Neural cell (in vitro differentiated cells): ENCODE data around the gene ITGB4. TPM values are rescaled to one million over a fixed set of nuclear protein-coding genes. Genes with fewer than 3 reads are reported as not detected.

Experiments used
- H2AFZ ChIP-seq: fragments of 200-600, 300-800 bp; sonication (generic), shearing (Covaris generic); 2 replicates; pipeline ENCODE4 v1.6.0; 2014; ENCODE audit warnings: low read depth, mild to moderate bottlenecking, antibody characterized with exemption, low read length, moderate library complexity
- H3F3A ChIP-seq: fragments of 200-600 bp; shearing (Covaris generic); 2 replicates; pipeline ENCODE4 v1.6.1; 2016; ENCODE audit warnings: mild to moderate bottlenecking, moderate library complexity, mixed read lengths, antibody characterized with exemption, low read length; ENCODE audit not compliant: insufficient read depth, poor library complexity, severe bottlenecking
- H3K27ac ChIP-seq: fragments of 200-600, 300-800 bp; sonication (generic), shearing (Covaris generic); 2 replicates; pipeline ENCODE4 v1.5.1; 2014; ENCODE audit warnings: mild to moderate bottlenecking, low read length, moderate library complexity
- H3K27me3 ChIP-seq: fragments of 300-800, 200-600 bp; sonication (generic), shearing (Covaris generic); 2 replicates; pipeline ENCODE4 v1.6.0; 2014; ENCODE audit warnings: mild to moderate bottlenecking, low read depth, low read length, moderate library complexity; ENCODE audit not compliant: insufficient read depth
- H3K36me3 ChIP-seq: fragments of 300-800, 200-600 bp; sonication (generic), shearing (Covaris generic); 2 replicates; pipeline ENCODE4 v1.5.1; 2014; ENCODE audit warnings: mild to moderate bottlenecking, antibody characterized with exemption, low read length, moderate library complexity; ENCODE audit not compliant: insufficient read depth
- H3K4me2 ChIP-seq: fragments of 300-800, 200-600 bp; sonication (generic), shearing (Covaris generic); 2 replicates; pipeline ENCODE4 v1.6.0; 2014; ENCODE audit warnings: mild to moderate bottlenecking, low read length
- H3K4me3 ChIP-seq: fragments of 300-800, 200-600 bp; sonication (generic), shearing (Covaris generic); 2 replicates; pipeline ENCODE4 v1.5.1; 2014; ENCODE audit warnings: mild to moderate bottlenecking, low read length, moderate library complexity
- H3K79me2 ChIP-seq: fragments of 200-600 bp; shearing (Covaris generic); replicated peaks from 2 replicates; pipeline ENCODE4 v1.6.0; 2014; ENCODE audit warnings: mild to moderate bottlenecking, low read length, moderate library complexity; ENCODE audit not compliant: insufficient read depth
- H3K9ac ChIP-seq: fragments of 300-800, 200-600 bp; sonication (generic), shearing (Covaris generic); 2 replicates; pipeline ENCODE4 v1.6.1; 2016; ENCODE audit warnings: mild to moderate bottlenecking, low read length, mixed read lengths
- H3K9me2 ChIP-seq: fragments of 200-600 bp; shearing (Covaris generic); 2 replicates; pipeline ENCODE4 v1.6.1; 2016; ENCODE audit warnings: mild to moderate bottlenecking, low read length, mixed read lengths; ENCODE audit not compliant: insufficient read depth
- H3K9me3 ChIP-seq: fragments of 200-600, 300-800 bp; sonication (generic), shearing (Covaris generic); 2 replicates; pipeline ENCODE4 v1.6.1; 2016; ENCODE audit warnings: mild to moderate bottlenecking, mixed run types, low read length, moderate library complexity, mixed read lengths
- H4K20me1 ChIP-seq: fragments of 200-600 bp; shearing (Covaris generic); 2 replicates; pipeline ENCODE4 v1.6.1; 2016; ENCODE audit warnings: mild to moderate bottlenecking, mixed run types; ENCODE audit not compliant: insufficient read depth
- CTCF ChIP-seq: fragments of 450-650 bp; IDR thresholded peaks from 2 replicates; pipeline ENCODE4 v1.5.1; 2014; ENCODE audit warnings: antibody characterized with exemption, mild to moderate bottlenecking, moderate library complexity; ENCODE audit not compliant: poor library complexity, severe bottlenecking
- EP300 ChIP-seq: fragments of 450-650 bp; conservative IDR thresholded peaks from 2 replicates; pipeline ENCODE4 v1.6.1; 2014; ENCODE audit warnings: antibody characterized with exemption, mild to moderate bottlenecking, moderate library complexity; ENCODE audit not compliant: poor library complexity, severe bottlenecking
- EZH2 ChIP-seq: fragments of 200-600, 300-800 bp; shearing (Covaris generic), sonication (generic); IDR thresholded peaks from 2 replicates; pipeline ENCODE4 v1.6.1; 2014; ENCODE audit warnings: antibody characterized with exemption, low read length, borderline replicate concordance, mild to moderate bottlenecking; ENCODE audit not compliant: insufficient read depth, poor library complexity, severe bottlenecking
- MXI1 ChIP-seq: fragments of 450-650 bp; conservative IDR thresholded peaks from 2 replicates; pipeline ENCODE4 v1.6.1; 2014; ENCODE audit warnings: antibody characterized with exemption, mild to moderate bottlenecking; ENCODE audit not compliant: poor library complexity, severe bottlenecking
- POLR2AphosphoS5 ChIP-seq: IDR thresholded peaks from 2 replicates; pipeline ENCODE4 v1.6.1; 2012
- RAD21 ChIP-seq: fragments of 450-650 bp; conservative IDR thresholded peaks from 2 replicates; pipeline ENCODE4 v1.6.1; 2014; ENCODE audit warnings: antibody characterized with exemption, mild to moderate bottlenecking, moderate library complexity
- REST ChIP-seq: IDR thresholded peaks from 2 replicates; pipeline ENCODE4 v1.6.1; 2012; ENCODE audit warnings: borderline replicate concordance
- SMC3 ChIP-seq: fragments of 450-650 bp; conservative IDR thresholded peaks from 2 replicates; pipeline ENCODE4 v1.6.1; 2014; ENCODE audit warnings: antibody characterized with exemption, mild to moderate bottlenecking, moderate library complexity; ENCODE audit not compliant: poor library complexity
- TAF1 ChIP-seq: IDR thresholded peaks from 2 replicates; pipeline ENCODE4 v1.6.1; 2012; ENCODE audit warnings: low read depth
- polyA plus RNA-seq: library from polyadenylated mRNA; depleted of rRNA; stranded (reverse); fragments of >200 nt; gene quantifications from 2 replicates; pipeline ENCODE4 v1.2.3, GENCODE V29; 2014

The ITGB4 gene
- polyA plus RNA-seq, 1 donor from 2014 or later, result not detected

GRCh38 chr17:75784473-75785015 is 63.3 kb downstream of the ITGB4 start, which contains the start of gene UNK:
TSS of gene UNK (plus strand) at chr17:75784806. CDS start at chr17:75784881, 75 bp downstream.
- Histone ChIP-seq H3K27ac (peak within 1 kb of the TSS; percentile 98), H3F3A (peaks cover 18% of the 10 kb centered on the region)

More at GRCh38 chr17:75784473-75785015, 63.3 kb downstream of the ITGB4 start, which contains the start of gene UNK:
- peak within 1 kb of the TSS; percentile 68 for H3K4me3 ChIP-seq
- H3K27me3 ChIP-seq, result no peaks in the 10 kb centered on the region
- H3K4me2 ChIP-seq, result peak within 1 kb of the TSS; percentile 78
- peak within 1 kb of the TSS; percentile 93 for H3K9ac ChIP-seq
- no peaks in the 10 kb centered on the region for H3K9me3 ChIP-seq
- TF ChIP-seq CTCF, result peak; percentile 42
- TF ChIP-seq RAD21, result no peak
- TF ChIP-seq POLR2AphosphoS5, result no peak
- peak; percentile 69 for TF ChIP-seq REST
- peak; percentile 32 for TF ChIP-seq MXI1
- TF ChIP-seq SMC3, result no peak
- no peak for TF ChIP-seq EZH2
- TF ChIP-seq TAF1, result no peak
- TF ChIP-seq EP300, result no peak
- H4K20me1 ChIP-seq, result no peaks in the 10 kb centered on the region
- no peaks in the 10 kb centered on the region for H3K9me2 ChIP-seq
- H3K79me2 ChIP-seq, result peaks cover 29% of the 10 kb centered on the region
- H2AFZ ChIP-seq, result peak within 1 kb of the TSS; percentile 71
- H3K36me3 ChIP-seq, result no peaks in the 10 kb centered on the region
